ENCODE measurements around the gene GAK. TPM values are rescaled to one million over a fixed set of nuclear protein-coding genes. Genes with fewer than 3 reads are reported as not detected.

The GAK gene
- total RNA-seq, 1 donor from 2014 or later: 86.9 TPM

DNA sequence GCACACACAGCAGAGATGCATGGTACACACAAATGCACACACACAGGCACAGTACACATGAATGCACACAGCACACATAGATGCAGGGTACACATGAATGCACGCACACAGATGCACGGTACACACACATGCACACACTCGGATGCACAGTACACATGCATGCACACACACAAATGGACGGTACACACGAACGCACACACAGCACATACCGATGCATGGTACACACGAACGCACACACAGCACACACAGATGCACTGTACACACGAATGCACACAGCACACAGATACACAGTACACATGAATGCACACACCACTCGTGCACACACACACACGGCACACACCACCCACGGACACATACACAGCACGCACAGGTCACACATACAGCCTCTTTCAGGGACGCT lies 62.3 kb downstream of the GAK start:
- Histone ChIP-seq H3K4me3 (ENCODE audit: insufficient read depth, low read depth, low read length) (no peak overlapping the region), H2AFZ (ENCODE audit: low read depth, low read length) (no peak overlapping the region), H3K27me3 (ENCODE audit: insufficient read depth, low read length) (no peaks in the 10 kb centered on the region), H3K79me2 (ENCODE audit: insufficient read depth, low read length) (no peaks in the 10 kb centered on the region), H3K27ac (ENCODE audit: low read depth, low read length) (no peak overlapping the region), H3K9ac (ENCODE audit: low read length) (no peak overlapping the region), H3K4me2 (ENCODE audit: low read length) (no peak overlapping the region), H3K9me3 (ENCODE audit: insufficient read depth, low read depth, low read length) (no peaks in the 10 kb centered on the region), H3K4me1 (ENCODE audit: insufficient read depth, low read length) (peaks cover 9% of the 10 kb centered on the region), H4K20me1 (ENCODE audit: insufficient read depth, low read length) (peaks cover 18% of the 10 kb centered on the region), H3K36me3 (ENCODE audit: insufficient read depth, low read length) (peaks cover 27% of the 10 kb centered on the region)
- H3K36me3 Mint-ChIP-seq (ENCODE audit: low read depth, unreplicated experiment): peaks cover 22% of the 10 kb centered on the region
- FAIRE-seq (no peak), DNase-seq (ENCODE audit: low read depth) (no peak)
- no peaks in the 10 kb centered on the region for H3K27me3 Mint-ChIP-seq (ENCODE audit: low read depth, unreplicated experiment)
- H3K4me1 Mint-ChIP-seq (ENCODE audit: low read depth, unreplicated experiment): peaks cover 2% of the 10 kb centered on the region
- TF ChIP-seq EZH2 (IDR thresholded peaks at IDR 0.05; ENCODE audit: insufficient read depth, low read length): no peak
- TF ChIP-seq, protein P1, sequence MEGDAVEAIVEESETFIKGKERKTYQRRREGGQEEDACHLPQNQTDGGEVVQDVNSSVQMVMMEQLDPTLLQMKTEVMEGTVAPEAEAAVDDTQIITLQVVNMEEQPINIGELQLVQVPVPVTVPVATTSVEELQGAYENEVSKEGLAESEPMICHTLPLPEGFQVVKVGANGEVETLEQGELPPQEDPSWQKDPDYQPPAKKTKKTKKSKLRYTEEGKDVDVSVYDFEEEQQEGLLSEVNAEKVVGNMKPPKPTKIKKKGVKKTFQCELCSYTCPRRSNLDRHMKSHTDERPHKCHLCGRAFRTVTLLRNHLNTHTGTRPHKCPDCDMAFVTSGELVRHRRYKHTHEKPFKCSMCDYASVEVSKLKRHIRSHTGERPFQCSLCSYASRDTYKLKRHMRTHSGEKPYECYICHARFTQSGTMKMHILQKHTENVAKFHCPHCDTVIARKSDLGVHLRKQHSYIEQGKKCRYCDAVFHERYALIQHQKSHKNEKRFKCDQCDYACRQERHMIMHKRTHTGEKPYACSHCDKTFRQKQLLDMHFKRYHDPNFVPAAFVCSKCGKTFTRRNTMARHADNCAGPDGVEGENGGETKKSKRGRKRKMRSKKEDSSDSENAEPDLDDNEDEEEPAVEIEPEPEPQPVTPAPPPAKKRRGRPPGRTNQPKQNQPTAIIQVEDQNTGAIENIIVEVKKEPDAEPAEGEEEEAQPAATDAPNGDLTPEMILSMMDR (IDR thresholded peaks at IDR 0.05; ENCODE audit: insufficient read depth, low read depth, low read length): no peak
- H3K4me3 Mint-ChIP-seq (ENCODE audit: unreplicated experiment): no peak overlapping the region
- H3K27ac Mint-ChIP-seq (ENCODE audit: unreplicated experiment): no peak overlapping the region
- H3K9me3 Mint-ChIP-seq (ENCODE audit: unreplicated experiment): peaks cover 1% of the 10 kb centered on the region

DNA sequence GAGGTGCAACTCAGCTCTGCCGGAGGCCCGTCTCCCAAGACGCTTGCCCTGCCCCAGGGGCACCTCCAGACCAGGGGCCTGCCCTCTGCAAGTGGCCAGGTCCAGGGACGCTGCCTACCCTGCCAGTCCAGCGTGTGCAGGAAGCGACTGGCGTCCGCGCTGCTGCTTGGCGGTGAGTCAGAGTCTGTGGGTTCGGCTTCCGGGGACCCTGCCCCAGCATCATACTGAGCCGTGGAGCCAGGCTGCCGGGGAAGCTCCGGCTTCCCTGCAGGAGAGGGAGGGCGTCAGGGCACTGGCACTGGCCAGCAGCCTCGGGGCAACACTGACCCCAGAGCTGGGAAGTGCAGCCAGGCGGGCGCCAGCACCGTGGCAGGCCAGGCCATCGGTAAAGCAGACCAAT lies 63.7 kb downstream of the GAK start:
- Mint-ChIP-seq H3K36me3 (ENCODE audit: low read depth, unreplicated experiment) (peaks cover 17% of the 10 kb centered on the region), H3K4me1 (ENCODE audit: low read depth, unreplicated experiment) (no peaks in the 10 kb centered on the region), H3K27me3 (ENCODE audit: low read depth, unreplicated experiment) (no peaks in the 10 kb centered on the region), H3K4me3 (ENCODE audit: unreplicated experiment) (no peak overlapping the region), H3K27ac (ENCODE audit: unreplicated experiment) (no peak overlapping the region), H3K9me3 (ENCODE audit: unreplicated experiment) (peaks cover 1% of the 10 kb centered on the region)
- Histone ChIP-seq H3K4me1 (ENCODE audit: insufficient read depth, low read length) (peaks cover 9% of the 10 kb centered on the region), H3K4me3 (ENCODE audit: insufficient read depth, low read depth, low read length) (no peak overlapping the region), H2AFZ (ENCODE audit: low read depth, low read length) (no peak overlapping the region), H3K27me3 (ENCODE audit: insufficient read depth, low read length) (no peaks in the 10 kb centered on the region), H3K36me3 (ENCODE audit: insufficient read depth, low read length) (peaks cover 17% of the 10 kb centered on the region), H3K9ac (ENCODE audit: low read length) (no peak overlapping the region), H3K27ac (ENCODE audit: low read depth, low read length) (no peak overlapping the region), H3K79me2 (ENCODE audit: insufficient read depth, low read length) (no peaks in the 10 kb centered on the region), H4K20me1 (ENCODE audit: insufficient read depth, low read length) (peaks cover 18% of the 10 kb centered on the region), H3K9me3 (ENCODE audit: insufficient read depth, low read depth, low read length) (no peaks in the 10 kb centered on the region), H3K4me2 (ENCODE audit: low read length) (no peak overlapping the region)
- no peak for FAIRE-seq
- DNase-seq (ENCODE audit: low read depth): no peak
- TF ChIP-seq EZH2 (IDR thresholded peaks at IDR 0.05; ENCODE audit: insufficient read depth, low read length): no peak
- TF ChIP-seq, protein P1 (IDR thresholded peaks at IDR 0.05; ENCODE audit: insufficient read depth, low read depth, low read length): no peak

DNA sequence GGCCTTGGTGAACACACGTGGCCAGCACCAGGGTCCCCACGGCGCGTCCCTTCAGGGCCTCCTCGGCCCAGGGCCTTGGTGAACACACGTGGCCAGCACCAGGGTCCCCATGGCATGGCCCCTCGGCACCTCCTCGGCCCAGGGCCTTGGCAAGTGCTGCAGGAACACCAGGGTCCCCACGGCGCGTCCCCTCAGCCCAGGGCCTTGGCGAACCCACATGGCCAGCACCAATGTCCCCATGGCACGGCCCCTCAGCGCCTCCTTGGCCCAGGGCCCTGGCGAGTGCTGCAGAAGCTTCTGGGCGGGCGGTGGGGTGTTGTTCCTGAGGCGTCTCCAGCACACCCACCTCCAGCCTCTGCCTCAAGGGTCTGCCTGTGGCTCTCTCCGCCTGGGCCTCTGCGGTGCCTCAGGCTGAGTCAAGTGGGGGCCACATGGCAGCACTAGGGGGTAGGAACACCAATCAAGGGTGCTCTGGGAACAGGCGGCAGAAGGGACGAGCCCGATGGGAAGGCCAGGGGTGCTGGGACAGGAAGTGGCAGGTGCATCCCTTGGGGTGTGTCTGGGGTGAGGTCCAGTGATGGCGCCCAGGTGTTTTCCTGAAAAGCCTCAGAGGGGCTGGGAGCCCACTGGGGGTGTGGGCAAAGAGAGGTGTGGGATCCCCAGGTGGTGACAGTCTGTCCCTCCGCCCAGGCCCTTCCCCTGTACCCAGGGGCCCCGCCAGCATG lies 64.4 kb downstream of the GAK start:
- Mint-ChIP-seq H3K9me3 (ENCODE audit: unreplicated experiment) (peaks cover 1% of the 10 kb centered on the region), H3K36me3 (ENCODE audit: low read depth, unreplicated experiment) (peaks cover 24% of the 10 kb centered on the region), H3K4me1 (ENCODE audit: low read depth, unreplicated experiment) (no peaks in the 10 kb centered on the region), H3K4me3 (ENCODE audit: unreplicated experiment) (no peak overlapping the region), H3K27ac (ENCODE audit: unreplicated experiment) (no peak overlapping the region), H3K27me3 (ENCODE audit: low read depth, unreplicated experiment) (no peaks in the 10 kb centered on the region)
- Histone ChIP-seq H3K27ac (ENCODE audit: low read depth, low read length) (no peak overlapping the region), H3K4me1 (ENCODE audit: insufficient read depth, low read length) (peaks cover 9% of the 10 kb centered on the region), H3K9ac (ENCODE audit: low read length) (no peak overlapping the region), H3K36me3 (ENCODE audit: insufficient read depth, low read length) (peaks cover 21% of the 10 kb centered on the region), H3K9me3 (ENCODE audit: insufficient read depth, low read depth, low read length) (no peaks in the 10 kb centered on the region), H3K4me2 (ENCODE audit: low read length) (no peak overlapping the region), H3K27me3 (ENCODE audit: insufficient read depth, low read length) (no peaks in the 10 kb centered on the region), H2AFZ (ENCODE audit: low read depth, low read length) (no peak overlapping the region), H4K20me1 (ENCODE audit: insufficient read depth, low read length) (peaks cover 18% of the 10 kb centered on the region), H3K4me3 (ENCODE audit: insufficient read depth, low read depth, low read length) (no peak overlapping the region), H3K79me2 (ENCODE audit: insufficient read depth, low read length) (no peaks in the 10 kb centered on the region)
- no peak for TF ChIP-seq EZH2 (IDR thresholded peaks at IDR 0.05; ENCODE audit: insufficient read depth, low read length)
- TF ChIP-seq, protein P1 (IDR thresholded peaks at IDR 0.05; ENCODE audit: insufficient read depth, low read depth, low read length): no peak
- FAIRE-seq: no peak
- DNase-seq (ENCODE audit: low read depth): no peak

All from astrocyte (in vitro differentiated cells and primary cell).